Activated T-cell treated with anti-CD3 and anti-CD28 coated beads for 4 hours (primary cell): ENCODE data around the gene ILK.
A peak's percentile ranks its signal among the peaks of the same experiment; 100 is the strongest.

Experiments used
- DNase-seq: peaks from one replicate; pipeline ENCODE4 v3.0.0-alpha.2; 2020

The ILK gene

GRCh38 chr11:6574816-6575715, 28.5 kb upstream of the ILK start:
- no peak for DNase-seq

GRCh38 chr11:6576471-6577373, 26.9 kb upstream of the ILK start:
- no peak for DNase-seq

GRCh38 chr11:6578134-6578533, 25.4 kb upstream of the ILK start:
- no peak for DNase-seq

- no peak for DNase-seq
Measured at GRCh38 chr11:6579681-6580080, 23.9 kb upstream of the ILK start.

- no peak for DNase-seq
Measured at GRCh38 chr11:6583584-6583983, 20.0 kb upstream of the ILK start.

- DNase-seq: no peak
Measured at GRCh38 chr11:6584528-6584927, 19.0 kb upstream of the ILK start.

- DNase-seq: no peak
Measured at GRCh38 chr11:6586434-6587359, 16.9 kb upstream of the ILK start.

- no peak for DNase-seq
Measured at GRCh38 chr11:6587360-6587953, 16.1 kb upstream of the ILK start.

- no peak for DNase-seq
Measured at GRCh38 chr11:6588018-6588417, 15.6 kb upstream of the ILK start.

- DNase-seq: no peak
Measured at GRCh38 chr11:6594142-6594768, 9.3 kb upstream of the ILK start.

- DNase-seq: no peak
Measured at GRCh38 chr11:6596239-6596877, 7.2 kb upstream of the ILK start.

- DNase-seq: no peak
Measured at GRCh38 chr11:6598555-6598954, 5.0 kb upstream of the ILK start.

GRCh38 chr11:6599449-6599848, 4.1 kb upstream of the ILK start:
- DNase-seq: no peak

- DNase-seq: no peak
Measured at GRCh38 chr11:6599881-6600390, 3.6 kb upstream of the ILK start.

- no peak for DNase-seq
Measured at GRCh38 chr11:6601041-6601461, 2.5 kb upstream of the ILK start.

- DNase-seq: no peak
Measured at GRCh38 chr11:6602096-6602940, 1.3 kb upstream of the ILK start.

- DNase-seq: peak; percentile 34
Measured at GRCh38 chr11:6604081-6604626, 580 bp downstream of the ILK start.

- DNase-seq: no peak
Measured at GRCh38 chr11:6604790-6605189, 1.2 kb downstream of the ILK start.

GRCh38 chr11:6606471-6607189, 3.1 kb downstream of the ILK start:
- DNase-seq: no peak
